GM21515 (cell line): ENCODE data around the gene SNX22.

Source experiments
- ATAC-seq: cut with Tn5 transposase; IDR thresholded peaks from one replicate; pipeline ENCODE4 v1.9.1; 2021; ENCODE audit not compliant: unreplicated experiment

The SNX22 gene

DNA sequence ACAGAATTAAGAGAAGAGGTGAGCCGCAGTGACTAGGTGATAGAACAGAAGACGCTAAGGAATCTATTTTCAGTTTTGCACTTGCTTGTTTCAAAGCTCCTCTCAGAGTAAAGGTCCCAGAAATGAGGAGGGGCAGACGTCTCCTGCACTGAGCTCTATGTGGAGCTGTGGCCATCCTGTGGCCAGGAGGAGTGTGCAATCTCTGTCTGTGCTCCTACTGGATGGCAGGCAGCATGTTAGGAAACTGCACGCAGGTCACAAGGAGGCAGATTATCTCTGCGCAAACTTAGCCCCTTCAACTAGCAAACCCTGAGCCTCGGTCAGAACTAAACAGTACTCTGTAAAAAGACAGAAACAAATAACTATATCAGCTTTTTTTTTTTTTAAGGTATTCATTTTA lies 42.4 kb downstream of the SNX22 start:
- ATAC-seq: no peak

- ATAC-seq: no peak
These were observed 45.9 kb downstream of the SNX22 start for GRCh38 chr15:64197425-64197824.

DNA sequence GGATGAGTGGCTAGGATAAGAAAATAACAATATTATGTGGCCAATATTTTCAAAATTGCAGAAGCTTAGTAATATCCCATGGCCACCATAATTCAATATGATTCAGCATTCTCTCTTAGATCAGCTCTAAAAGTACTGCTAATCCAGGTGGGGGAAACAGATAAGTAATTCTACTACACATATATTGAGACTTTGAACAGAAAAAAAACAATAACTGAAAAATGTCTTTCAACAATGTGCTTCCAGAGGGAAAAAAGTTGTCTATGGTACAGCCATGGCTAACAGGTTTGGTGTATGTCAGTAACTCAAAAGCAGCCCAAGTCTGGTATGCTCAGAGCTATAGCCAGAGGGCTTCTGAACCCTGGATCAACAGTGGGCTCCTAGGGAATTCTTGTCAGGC lies 53.7 kb downstream of the SNX22 start:
- no peak for ATAC-seq
